GM18858 (cell line): ENCODE results near the gene OTOR.

Experiments used
- ATAC-seq: cut with Tn5 transposase; IDR thresholded peaks from one replicate; pipeline ENCODE4 v1.9.1; 2021; ENCODE audit not compliant: unreplicated experiment

OTOR gene

DNA sequence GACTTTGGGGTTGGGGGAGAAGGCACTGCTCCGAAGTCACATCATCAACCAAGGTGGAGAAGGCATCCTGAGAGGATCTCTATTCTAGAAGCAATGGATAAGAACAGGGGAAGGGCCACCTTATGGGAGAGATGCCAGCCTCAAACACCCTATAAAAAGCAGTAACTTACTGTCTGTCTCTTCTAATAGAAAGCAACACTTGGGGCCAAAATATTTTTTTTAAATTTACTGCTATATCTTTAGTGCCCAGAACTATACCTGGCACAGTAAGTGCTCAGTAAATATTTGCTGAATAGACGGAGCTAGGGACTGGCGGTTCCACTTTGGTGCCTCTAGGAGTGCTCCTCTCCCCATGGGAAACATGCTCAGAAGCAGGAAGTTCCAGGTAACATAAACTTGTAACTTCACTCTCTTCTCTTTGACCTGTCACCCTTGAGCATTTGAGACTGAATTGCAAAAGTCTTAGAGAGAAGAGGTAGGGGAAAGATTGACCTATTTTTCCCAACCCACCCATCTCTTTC, 807 bp upstream of the OTOR start:
- no peak for ATAC-seq

DNA sequence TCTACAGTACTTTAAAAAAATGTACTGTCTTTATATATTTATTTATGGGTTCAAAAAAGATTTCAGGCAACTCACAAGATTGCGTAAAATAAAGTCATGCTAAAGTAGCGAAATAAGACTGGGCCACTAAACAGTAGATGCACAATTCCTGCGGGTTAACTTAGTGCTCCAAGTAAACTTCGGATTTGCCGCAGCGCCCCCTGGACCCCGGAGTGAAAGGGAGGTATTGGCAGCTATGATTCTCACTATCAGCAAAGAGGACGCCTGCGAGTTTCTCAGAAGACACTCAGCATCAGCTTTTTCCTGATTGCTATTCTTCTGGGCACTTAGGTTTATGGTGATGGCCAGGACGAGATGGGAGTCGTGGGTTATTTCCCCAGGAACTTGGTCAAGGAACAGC, 1.4 kb downstream of the OTOR start:
- ATAC-seq = no peak

DNA sequence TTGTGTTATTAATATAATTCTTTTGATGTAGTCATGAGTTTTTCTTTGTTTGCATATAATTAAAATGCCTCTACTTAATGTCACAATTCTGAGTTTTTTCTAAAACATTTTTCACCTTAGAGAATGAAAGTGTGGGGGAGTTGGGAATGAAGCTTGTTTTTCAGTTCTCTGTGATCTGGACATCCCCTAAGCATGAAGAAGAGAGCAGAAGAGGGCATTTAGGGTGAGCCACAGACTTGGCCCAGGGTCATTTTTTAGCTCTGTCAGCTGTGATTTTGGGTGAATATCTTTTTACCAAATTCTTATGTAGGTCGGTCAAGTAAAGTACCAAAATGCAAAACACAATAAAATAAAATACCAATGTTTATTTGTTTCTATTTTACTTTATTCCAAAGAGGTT, 3.9 kb downstream of the OTOR start:
- no peak for ATAC-seq

DNA sequence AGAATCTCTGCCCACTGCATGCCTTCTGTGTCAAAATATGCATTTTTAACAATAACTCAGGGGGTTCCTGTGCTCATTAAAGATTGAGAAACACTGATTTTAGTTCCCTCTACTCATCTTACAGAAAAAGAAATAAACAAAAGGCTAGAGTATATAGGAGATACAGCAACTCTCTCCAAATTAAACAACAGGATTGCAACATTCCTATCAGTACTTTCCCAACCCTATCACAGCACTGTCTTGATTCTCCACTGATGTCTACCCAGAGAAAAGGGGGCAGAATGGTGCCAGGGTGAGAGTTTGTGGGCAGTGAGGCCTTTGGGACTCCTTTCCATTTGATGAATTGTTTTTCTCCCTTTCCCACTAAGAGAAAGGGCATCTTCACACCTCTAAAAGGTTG, 4.7 kb downstream of the OTOR start:
- no peak for ATAC-seq

- no peak for ATAC-seq
These were observed 10.5 kb downstream of the OTOR start for GRCh38 chr20:16758454-16759180.

- ATAC-seq = no peak
These were observed 11.0 kb downstream of the OTOR start for GRCh38 chr20:16759181-16759563.

- ATAC-seq = no peak
These were observed 12.5 kb downstream of the OTOR start for GRCh38 chr20:16760431-16761304.

- ATAC-seq = peak; percentile 68
These were observed 13.2 kb downstream of the OTOR start for GRCh38 chr20:16761305-16761829.

GRCh38 chr20:16764560-16764959, 16.4 kb downstream of the OTOR start:
- no peak for ATAC-seq

DNA sequence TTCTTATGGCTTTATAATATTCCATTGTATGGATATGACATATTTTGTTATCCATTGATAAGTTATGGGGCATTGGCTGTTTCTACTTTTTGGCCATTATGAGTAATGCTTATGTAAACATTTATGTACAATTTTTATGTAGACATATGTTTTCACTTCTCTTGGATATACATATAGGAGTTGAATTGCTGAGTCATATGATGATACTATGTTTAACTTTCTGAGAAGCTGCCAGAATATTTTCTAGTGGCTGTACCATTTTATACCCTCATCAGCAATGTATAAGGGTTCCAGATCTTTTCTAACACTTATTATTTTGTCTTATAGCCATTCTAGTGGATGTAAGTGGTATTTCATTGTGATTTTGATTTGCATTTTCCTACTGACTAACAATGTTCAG, 23.1 kb downstream of the OTOR start:
- ATAC-seq = no peak

DNA sequence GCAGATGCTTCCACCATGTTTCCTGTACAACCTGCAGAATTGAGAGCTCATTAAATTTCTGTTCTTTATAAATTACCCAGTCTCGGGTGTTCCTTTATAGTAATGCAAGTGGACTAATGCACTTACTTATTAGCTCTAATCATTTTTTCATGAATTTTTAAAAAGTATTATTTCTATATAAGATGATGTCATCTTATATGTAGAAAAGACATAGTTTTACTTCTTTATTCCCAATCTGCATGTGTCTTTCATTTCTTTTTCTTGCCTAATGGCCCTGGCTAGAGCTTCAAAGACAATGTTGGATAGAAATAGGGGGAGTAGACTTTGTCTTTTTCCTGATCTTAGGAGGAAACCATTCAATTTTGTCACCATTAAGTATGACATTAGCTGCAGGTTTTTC, 27.8 kb downstream of the OTOR start:
- ATAC-seq = no peak

DNA sequence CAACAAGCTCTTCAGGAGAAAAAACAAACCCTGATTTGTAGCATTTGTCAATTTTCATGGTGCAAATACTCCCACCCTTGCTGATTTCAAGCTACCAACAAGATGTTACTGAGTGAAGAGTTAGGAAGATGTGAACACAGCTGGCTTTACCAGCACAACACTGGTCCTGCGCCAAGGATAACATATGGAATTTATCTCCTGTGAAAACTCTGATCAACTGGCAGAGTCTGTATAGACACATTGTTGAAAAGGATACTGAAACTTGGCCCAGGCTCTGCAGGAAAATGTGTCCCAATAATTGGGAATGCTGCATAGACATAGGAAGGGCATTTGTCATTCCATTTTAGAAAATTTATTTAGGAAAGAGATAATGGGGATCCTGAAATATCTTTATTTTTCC, 29.0 kb downstream of the OTOR start:
- ATAC-seq = no peak

GRCh38 chr20:16778159-16778558, 30.0 kb downstream of the OTOR start:
- no peak for ATAC-seq

DNA sequence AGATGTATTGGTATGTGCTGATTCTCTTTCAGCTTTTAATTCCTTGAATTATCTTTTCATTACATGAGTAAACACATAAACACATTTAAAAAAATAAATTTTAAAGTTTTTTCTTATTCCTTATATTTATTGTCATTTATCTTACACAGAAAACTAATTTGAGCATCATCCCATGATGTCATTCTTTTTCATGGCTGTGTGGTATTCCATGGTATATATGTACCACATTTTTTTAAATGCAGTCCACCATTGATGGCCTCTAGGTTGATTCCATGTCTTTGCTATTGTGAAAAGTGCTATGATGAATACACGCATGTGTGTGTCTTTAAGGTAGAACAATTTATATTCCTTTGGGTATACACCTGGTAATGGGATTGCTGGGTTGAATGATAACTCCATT, 33.3 kb downstream of the OTOR start:
- no peak for ATAC-seq

GRCh38 chr20:16785226-16785625, 37.1 kb downstream of the OTOR start:
- ATAC-seq = no peak
